GM18951 (cell line): Measurements from ENCODE around the gene GABRG3.

Experiments used
- POLR2A ChIP-seq: IDR thresholded peaks from 4 replicates; pipeline ENCODE4 v1.6.1; 2011; ENCODE audit warnings: mild to moderate bottlenecking; ENCODE audit not compliant: insufficient read length, insufficient read depth; ENCODE audit errors: extremely low read depth
- in situ Hi-C: fragments of 300-500 bp; cut with MboI; formaldehyde crosslinking; loops from one replicate; pipeline ENCODE4 v1.12.0; 2022; ENCODE audit warnings: low sequenced_read_pairs, mixed read lengths, inconsistent platforms; ENCODE audit not compliant: unreplicated experiment

The GABRG3 gene

DNA sequence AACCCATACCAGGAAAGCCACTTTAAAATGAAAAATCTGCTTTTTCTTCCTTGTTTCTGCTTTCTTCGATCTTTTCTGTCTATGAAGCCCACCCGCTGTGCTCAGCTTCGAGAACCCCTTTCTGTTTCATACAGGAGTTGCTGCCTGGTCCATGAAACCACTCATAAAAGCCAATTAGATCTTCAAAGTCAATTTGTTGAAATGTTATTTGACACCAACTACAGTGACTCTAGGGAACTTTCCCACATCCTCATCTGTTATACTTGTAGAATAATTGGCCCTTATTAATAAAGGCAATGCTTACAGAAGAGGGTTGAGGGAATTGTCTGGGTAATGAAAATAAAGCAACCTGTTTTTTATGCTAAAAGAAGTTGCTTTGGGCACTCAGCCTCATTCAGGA is 604.5 kb downstream of the GABRG3 start:
- no peak for TF ChIP-seq POLR2A

DNA sequence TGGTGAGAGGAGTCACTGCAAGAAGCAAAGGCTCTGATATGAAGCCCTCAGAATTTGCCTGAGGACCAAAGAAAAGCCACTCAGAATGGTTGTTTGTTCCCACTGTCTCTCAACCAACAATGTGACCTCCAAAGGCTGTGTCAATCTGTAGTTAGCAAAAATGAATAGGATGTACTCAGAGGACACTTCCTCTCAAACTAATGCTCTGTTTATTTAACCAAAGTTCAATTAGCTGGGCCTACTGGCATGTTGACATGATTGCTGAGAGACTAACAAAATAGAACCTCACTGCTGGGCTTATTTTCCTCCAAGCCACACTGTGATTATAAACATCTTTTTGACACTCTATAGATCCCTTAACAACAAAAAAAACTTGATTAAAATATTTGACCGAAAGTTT is 605.6 kb downstream of the GABRG3 start:
- in situ Hi-C loops = no loop called here

More for the DNA sequence above, 604.5 kb downstream of the GABRG3 start:
- in situ Hi-C loops = no loop called here

DNA sequence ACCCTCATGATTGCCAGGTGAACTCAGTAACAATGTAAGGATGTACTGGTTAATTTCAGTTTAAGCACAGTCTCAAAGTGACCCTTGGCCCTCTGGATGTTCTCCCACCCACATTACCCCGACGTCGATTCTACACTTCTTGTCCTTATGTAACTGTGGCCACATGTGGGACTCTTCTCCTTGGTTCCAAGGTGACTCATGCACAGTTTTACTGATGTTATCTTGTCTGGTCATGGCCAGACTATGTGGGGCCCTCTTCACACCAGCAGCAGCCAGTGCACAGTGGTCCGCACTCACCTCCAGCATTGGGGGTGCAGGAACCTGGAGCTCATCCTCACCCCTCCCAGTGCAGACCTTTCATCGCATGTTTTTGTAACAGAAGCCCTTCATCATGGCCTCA is 608.8 kb downstream of the GABRG3 start:
- in situ Hi-C loops = no loop called here
- TF ChIP-seq POLR2A = no peak

More for the DNA sequence above, 605.6 kb downstream of the GABRG3 start:
- no peak for TF ChIP-seq POLR2A

DNA sequence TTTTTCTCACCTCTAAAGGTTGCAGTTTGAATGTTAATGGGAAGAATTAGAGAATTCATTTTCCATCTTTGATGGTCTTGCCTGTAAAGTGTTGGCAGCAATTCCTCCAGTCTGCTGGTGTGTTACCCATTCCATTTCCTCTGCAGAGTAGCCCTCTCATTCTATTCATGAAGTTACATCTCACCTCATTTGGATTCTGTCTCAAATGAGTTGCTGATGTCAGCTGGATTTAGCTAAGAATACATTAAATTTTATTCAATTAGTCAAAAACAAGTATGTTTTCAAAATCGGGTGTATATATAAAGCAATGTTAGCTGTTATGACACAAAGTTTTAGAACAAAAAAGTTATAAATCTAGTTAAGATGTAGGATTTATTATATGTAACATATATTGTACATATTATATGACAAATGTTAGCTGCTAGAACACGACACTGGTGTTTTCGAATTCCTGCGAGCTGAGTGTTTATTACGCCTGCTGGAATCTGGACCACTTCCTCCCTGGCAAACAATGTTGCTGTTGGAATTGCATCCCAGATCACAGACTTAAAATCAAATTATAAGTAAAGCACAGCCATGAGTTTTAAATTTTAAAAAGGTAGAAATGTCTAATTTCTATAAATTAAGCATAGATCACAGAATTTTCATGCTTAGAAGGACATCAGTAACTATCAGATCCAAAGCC is 611.9 kb downstream of the GABRG3 start:
- TF ChIP-seq POLR2A = no peak

DNA sequence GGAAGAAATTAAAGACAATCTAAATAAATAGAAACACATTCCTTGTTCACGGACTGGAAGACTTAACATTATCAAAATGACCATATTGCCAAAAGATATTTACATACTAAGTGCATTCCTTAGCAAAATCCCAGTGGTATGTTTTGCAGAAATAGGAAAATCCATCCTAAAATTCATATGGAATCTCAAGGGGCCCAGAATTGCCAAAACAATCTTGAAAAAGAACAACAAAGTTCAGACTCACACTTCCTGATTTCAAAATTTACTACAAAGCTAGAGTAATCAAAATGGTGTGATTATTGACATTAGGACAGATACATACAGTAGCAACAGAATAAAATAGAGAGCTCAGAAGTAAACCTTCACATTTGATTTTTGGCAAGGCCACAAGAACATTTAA is 612.7 kb downstream of the GABRG3 start:
- in situ Hi-C loops = no loop called here
- no peak for TF ChIP-seq POLR2A

More for the DNA sequence above, 611.9 kb downstream of the GABRG3 start:
- in situ Hi-C loops = no loop called here

DNA sequence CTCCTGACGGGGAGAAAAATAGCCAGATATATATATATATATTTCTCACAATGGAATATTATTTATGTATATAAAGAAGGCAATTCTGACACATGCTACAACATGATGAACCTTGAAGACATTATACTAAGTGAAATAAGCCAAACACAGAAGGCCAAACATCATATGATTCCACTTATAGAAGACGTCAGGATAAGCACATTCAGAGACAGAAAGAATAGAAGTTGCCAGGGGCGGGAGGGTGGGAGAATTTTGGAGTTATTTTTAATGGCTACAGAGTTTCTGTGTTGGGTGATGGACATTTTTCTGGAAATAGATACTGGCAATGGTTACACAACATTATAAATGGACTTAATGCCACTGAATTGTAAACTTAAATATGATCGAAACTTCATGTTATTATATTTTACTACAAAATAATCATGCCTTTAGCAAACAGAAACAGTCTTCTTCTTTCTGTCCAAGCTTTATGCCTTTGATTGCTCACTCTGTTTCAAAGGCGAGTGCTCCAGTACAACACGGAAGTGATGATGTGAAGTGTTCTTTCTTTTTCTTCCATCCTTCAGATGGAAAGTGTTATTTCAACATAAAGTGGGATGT is 614.2 kb downstream of the GABRG3 start:
- TF ChIP-seq POLR2A = no peak
- in situ Hi-C loops = no loop called here

DNA sequence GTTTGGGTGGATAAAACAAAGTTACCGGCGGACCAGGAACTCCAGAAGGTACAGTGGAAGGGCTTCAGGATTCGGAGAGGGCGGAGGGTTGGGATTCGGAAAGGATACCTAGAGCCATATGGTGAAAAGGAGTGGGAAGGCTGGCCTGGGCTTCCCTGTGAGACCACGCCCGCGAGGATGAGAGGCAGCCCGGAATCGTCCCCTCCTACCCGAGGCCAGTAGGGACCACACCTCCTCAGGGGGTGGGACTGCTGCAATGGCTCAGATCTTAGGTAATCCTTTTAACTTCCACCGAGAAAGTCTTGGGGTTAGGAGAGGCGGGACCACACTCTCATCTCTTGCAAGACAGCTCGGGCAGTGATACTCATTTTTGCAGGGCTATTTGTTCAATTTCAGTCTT is 616.8 kb downstream of the GABRG3 start:
- TF ChIP-seq POLR2A = no peak
- in situ Hi-C loops = no loop called here

DNA sequence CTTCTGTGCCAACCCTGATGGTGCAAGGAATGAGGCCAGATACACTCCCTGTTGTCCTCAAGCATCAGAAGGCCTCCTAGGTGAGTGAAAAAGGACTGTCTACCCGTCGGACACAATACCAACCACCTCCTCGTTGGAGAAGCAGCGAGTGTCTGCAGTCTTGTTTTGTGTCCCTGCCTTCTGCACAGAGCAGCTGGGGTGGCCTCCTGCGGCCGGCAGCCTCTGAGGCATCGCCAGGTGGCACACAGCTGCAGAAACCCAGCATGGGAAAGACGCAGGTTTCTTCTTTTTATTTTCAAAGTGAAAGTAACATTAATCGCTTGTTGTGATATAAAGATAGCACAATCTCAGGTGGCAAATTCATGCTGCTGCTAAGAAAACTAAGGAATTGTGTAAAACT is 618.3 kb downstream of the GABRG3 start:
- in situ Hi-C loops = no loop called here
- no peak for TF ChIP-seq POLR2A

DNA sequence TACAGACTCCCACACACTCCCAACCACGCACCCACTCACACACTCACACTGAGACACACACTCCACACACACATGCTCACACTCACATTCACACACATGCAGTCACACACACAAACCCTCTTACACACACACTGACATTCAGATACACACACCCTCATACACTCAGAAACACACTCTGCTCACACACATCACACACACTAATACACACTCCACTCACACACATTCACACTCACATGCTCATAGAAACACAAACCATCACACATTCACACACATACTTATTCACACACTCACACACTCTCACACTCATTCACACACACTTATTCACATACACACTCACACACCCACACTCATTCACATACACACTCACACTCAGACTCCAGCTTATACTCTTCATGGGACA is 618.8 kb downstream of the GABRG3 start:
- in situ Hi-C loops = no loop called here
- TF ChIP-seq POLR2A = no peak
